ENCODE data around the gene STARD3NL. TPM values are rescaled to one million over a fixed set of nuclear protein-coding genes. Genes with fewer than 3 reads are reported as not detected.

STARD3NL gene
- total RNA-seq, 1 experiment from 2014 or later: 207 TPM

DNA sequence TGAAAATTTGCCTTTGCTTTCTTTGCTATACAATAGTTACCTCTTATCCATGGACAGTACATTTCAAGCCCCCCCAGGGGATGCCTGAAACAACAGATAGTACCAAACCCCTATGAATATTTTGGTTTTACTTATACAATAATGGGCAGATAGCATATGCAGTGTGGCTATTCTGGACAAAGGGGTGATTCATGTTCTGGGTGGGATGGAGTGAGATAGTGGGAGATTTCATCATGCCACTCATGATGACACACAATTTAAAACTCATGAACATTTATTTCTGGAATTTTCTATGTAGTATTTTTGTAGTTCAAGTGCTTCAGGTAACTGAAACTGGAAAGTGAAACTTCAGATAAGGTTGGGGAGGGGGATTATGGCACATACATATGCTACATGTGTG lies 12.0 kb downstream of the STARD3NL start:
- no peak overlapping the region for H3K4me3 ChIP-seq
- no peak for DNase-seq (ENCODE audit: low read depth in 1 of 2, low spot score in 2 of 2)
- H3K36me3 ChIP-seq: peaks cover 26% of the 10 kb centered on the region
- H3K27ac ChIP-seq: no peak overlapping the region
- H3K27me3 ChIP-seq (replicated peaks): no peaks in the 10 kb centered on the region
- H3K9me3 ChIP-seq (replicated peaks): no peaks in the 10 kb centered on the region
- peaks cover 51% of the 10 kb centered on the region for H3K4me1 ChIP-seq (replicated peaks)

DNA sequence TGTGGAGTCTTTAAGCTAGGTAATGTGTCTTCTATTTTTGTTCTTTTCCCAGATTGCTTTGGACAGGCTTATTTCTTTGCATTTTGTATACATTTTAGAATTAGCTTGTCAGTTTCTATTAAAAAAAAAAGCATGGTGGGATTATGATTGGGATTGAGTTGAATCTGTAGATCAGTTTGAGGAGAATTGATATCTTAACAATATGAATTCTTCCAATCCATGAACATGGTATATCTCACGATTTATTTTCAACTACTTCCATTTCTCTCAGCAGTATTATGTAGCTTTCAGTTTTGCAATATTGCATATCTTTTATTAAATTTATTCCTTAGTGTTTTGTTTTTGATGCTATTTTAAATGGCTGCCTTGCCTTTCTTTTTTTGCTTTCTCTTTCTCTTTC lies 13.7 kb downstream of the STARD3NL start:
- DNase-seq (ENCODE audit: low read depth in 1 of 2, low spot score in 2 of 2): no peak
- Histone ChIP-seq H3K27me3 (replicated peaks) (no peaks in the 10 kb centered on the region), H3K4me1 (replicated peaks) (peaks cover 48% of the 10 kb centered on the region), H3K9me3 (replicated peaks) (no peaks in the 10 kb centered on the region), H3K27ac (no peak overlapping the region), H3K36me3 (peaks cover 14% of the 10 kb centered on the region), H3K4me3 (no peak overlapping the region)

DNA sequence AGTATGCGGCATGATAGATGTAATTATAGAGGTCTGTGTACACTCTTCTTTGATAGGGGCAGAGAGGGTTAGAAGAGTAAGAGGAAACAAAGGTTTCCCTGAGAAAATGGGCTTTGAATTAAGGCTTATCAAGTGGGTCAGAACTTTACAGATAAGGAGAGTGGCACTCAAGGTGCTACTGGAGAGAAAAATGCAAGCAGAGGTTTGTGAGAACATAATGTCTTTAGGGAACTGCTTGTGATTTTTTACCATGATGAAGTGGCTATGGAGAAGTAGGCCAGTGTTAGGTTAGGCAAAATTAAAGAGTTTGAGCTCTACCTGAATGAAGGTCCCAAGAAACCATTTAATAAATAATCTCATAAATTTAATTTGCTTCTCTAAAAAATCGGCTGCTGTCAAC lies 14.3 kb downstream of the STARD3NL start:
- Histone ChIP-seq H3K9me3 (replicated peaks) (no peaks in the 10 kb centered on the region), H3K27me3 (replicated peaks) (no peaks in the 10 kb centered on the region), H3K4me3 (no peak overlapping the region), H3K4me1 (replicated peaks) (peaks cover 48% of the 10 kb centered on the region), H3K36me3 (peaks cover 15% of the 10 kb centered on the region), H3K27ac (no peak overlapping the region)
- no peak for DNase-seq (ENCODE audit: low read depth in 1 of 2, low spot score in 2 of 2)

DNA sequence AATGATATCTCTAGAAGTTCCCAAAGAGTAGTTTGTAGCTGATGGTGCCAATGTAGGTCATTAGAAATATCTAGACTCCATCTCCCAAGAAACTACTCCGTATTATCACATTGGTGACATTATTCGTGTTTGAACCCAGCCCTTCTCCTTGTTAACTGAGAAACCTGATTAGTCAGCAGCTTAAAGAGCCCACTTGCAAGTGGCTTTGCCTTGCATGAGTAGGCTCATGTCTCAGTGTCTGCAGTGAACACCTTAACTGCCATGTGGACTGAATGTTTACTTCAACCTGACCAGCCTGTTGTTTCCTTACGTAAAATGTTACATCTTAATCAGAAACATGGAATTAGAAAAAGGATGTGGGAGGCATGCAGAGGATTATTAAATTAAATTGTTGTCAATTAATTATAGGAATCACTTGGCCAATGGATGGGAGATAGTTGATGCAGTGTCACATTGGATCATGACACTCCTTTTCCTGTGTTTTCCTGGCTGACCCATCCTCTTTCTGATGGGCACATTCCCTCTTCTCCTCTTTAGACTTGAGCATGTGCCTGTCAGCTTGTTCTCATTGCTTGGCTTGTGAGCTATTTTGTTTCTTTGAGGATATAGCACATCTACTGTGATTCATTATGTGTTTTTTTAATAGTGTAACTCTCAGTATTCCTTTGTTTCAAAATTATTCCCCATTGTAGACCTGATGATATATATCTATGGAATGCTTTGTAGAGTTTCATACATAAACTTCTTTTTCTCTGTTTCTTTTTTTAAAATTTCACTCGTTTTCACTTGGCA lies 18.0 kb downstream of the STARD3NL start:
- Histone ChIP-seq H3K4me3 (no peak overlapping the region), H3K27me3 (replicated peaks) (no peaks in the 10 kb centered on the region), H3K36me3 (peaks cover 15% of the 10 kb centered on the region), H3K9me3 (replicated peaks) (no peaks in the 10 kb centered on the region), H3K27ac (peak overlapping the region; percentile 89), H3K4me1 (replicated peaks) (peaks cover 54% of the 10 kb centered on the region)
- DNase-seq (ENCODE audit: low read depth in 1 of 2, low spot score in 2 of 2): peak in 1 of 2 experiments; percentile 83

DNA sequence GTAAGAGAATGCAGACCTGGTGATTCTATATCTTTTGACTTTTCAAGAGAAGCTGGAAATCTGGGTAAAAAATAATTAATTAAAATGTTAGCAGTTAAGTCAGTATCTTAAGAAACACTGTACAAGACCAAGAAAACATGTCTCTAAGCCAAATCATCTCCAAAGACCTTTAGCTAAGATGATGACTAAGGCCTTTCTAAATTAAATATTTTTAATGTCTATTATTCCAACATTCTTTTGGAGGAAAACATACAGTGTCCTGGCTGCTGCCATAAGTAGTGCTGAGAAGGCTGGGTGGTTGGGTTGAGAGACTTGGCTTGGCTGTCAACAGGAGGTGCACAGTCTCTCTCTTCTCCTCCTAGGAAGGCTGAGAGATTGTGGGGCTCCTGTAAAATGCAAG lies 20.3 kb downstream of the STARD3NL start:
- H3K36me3 ChIP-seq: peaks cover 23% of the 10 kb centered on the region
- no peak overlapping the region for H3K4me3 ChIP-seq
- H3K9me3 ChIP-seq (replicated peaks): no peaks in the 10 kb centered on the region
- H3K4me1 ChIP-seq (replicated peaks): peaks cover 54% of the 10 kb centered on the region
- H3K27me3 ChIP-seq (replicated peaks): no peaks in the 10 kb centered on the region
- DNase-seq (ENCODE audit: low read depth in 1 of 2, low spot score in 2 of 2): no peak
- H3K27ac ChIP-seq: peak overlapping the region; percentile 89; the same call in 1 of the 2 replicates

DNA sequence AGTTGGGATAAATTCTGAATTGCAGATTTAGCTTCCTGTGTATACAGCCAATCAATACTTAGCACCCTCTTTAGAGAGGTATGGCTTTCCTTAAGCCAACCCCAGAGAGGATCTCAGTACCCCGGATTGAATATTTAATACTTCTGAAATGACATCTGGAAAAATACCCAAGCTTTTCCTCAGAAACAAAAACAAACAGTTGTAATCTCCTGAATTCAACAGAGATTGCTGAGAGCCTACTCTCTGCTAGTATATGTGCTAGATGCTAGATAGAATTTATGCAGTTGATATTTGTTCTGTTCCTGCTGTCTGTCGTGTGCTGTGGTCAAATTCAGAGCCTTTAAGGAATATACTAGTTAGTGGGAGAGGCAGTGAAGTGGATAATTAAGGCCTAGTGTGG lies 21.1 kb downstream of the STARD3NL start:
- H3K27me3 ChIP-seq (replicated peaks): no peaks in the 10 kb centered on the region
- no peak overlapping the region for H3K4me3 ChIP-seq
- peaks cover 54% of the 10 kb centered on the region for H3K4me1 ChIP-seq (replicated peaks)
- no peak for DNase-seq (ENCODE audit: low read depth in 1 of 2, low spot score in 2 of 2)
- H3K27ac ChIP-seq: no peak overlapping the region
- H3K9me3 ChIP-seq (replicated peaks): no peaks in the 10 kb centered on the region
- H3K36me3 ChIP-seq: peaks cover 23% of the 10 kb centered on the region

DNA sequence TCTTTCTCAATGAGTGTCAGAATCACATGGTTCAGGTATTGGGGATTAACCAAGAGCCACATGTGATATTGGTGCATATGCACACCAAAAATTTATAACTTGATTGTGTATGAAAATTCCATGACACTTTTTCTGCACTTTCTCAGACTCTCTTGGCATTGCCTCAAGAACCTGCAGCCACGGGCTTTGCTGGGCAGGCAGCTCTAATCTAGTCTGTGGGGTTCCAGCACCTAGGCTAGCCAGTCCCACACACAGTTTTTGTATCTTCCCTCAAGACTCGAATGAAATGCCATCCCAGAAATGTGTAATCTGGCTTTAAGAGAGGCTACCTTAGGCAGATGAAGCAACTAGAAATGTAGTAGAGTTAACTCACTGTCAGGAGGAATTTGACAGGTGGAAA lies 21.7 kb downstream of the STARD3NL start:
- Histone ChIP-seq H3K4me3 (no peak overlapping the region), H3K4me1 (replicated peaks) (peaks cover 54% of the 10 kb centered on the region), H3K36me3 (peaks cover 23% of the 10 kb centered on the region), H3K27me3 (replicated peaks) (no peaks in the 10 kb centered on the region), H3K27ac (no peak overlapping the region), H3K9me3 (replicated peaks) (no peaks in the 10 kb centered on the region)
- no peak for DNase-seq (ENCODE audit: low read depth in 1 of 2, low spot score in 2 of 2)

DNA sequence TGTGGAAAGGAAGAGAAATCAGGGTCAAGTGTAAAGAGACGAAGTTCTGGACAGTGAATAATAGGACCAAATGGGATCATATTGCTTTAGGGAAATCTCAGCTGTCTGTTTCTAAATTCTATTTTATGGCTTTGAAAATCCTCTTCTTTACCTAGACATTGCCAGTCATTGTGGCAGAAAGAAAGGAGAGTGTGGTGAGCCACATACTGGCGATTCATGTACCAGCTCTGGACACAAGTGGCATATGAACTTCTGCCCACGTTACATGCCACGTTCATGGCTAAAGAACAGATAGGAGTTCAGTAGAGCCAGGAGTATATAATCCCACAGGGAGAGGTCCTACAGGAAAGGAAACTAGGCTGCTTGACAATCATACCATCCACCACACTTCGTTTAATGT lies 28.0 kb downstream of the STARD3NL start:
- peaks cover 42% of the 10 kb centered on the region for H3K36me3 ChIP-seq
- DNase-seq (ENCODE audit: low read depth in 1 of 2, low spot score in 2 of 2): no peak
- H3K27ac ChIP-seq: no peak overlapping the region
- no peaks in the 10 kb centered on the region for H3K27me3 ChIP-seq (replicated peaks)
- no peaks in the 10 kb centered on the region for H3K9me3 ChIP-seq (replicated peaks)
- no peak overlapping the region for H3K4me3 ChIP-seq
- H3K4me1 ChIP-seq (replicated peaks): no peaks in the 10 kb centered on the region

DNA sequence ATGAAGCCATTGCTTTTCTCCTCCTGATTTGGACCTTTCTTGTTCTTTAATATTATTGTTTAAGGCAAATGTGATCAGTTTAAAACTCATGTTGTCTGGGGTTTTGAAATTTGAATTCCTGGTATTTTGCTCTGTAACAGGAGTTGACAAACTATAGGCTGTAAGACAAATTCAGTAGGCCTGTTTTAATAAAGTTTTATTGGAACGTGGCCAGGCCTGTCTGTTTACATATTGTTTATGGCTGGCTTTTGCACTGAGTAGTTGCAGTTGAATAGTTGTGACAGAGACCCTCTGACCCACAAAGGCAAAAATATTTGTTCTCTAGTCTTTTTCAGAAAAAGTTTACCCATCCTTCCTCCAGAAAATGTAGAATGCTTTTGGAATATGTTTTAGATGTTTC lies 29.8 kb downstream of the STARD3NL start:
- Histone ChIP-seq H3K36me3 (peaks cover 45% of the 10 kb centered on the region), H3K27me3 (replicated peaks) (no peaks in the 10 kb centered on the region), H3K27ac (no peak overlapping the region), H3K9me3 (replicated peaks) (no peaks in the 10 kb centered on the region), H3K4me1 (replicated peaks) (no peaks in the 10 kb centered on the region), H3K4me3 (no peak overlapping the region)
- no peak for DNase-seq (ENCODE audit: low read depth in 1 of 2, low spot score in 2 of 2)

DNA sequence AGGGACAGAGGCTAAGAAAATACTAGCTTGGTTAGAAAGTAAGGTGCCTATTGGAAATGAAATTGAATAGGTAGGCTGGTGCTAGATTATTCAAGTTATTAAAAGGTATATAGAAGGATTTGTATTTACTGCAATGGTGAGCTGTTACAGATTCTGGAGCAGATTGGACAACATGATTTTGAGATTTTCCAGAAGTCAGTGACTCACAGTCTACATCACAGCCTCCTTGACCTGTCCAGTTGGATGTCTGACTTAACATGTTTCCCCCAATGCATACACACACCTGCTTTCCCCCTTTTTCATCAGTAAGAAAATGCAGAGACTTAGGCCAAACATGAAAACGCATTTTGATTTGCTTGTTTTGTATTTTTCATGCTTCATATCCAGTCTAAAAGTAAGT lies 33.4 kb downstream of the STARD3NL start:
- Histone ChIP-seq H3K27ac (no peak overlapping the region), H3K27me3 (replicated peaks) (no peaks in the 10 kb centered on the region), H3K36me3 (peaks cover 66% of the 10 kb centered on the region), H3K4me3 (no peak overlapping the region), H3K4me1 (replicated peaks) (peaks cover 6% of the 10 kb centered on the region), H3K9me3 (replicated peaks) (no peaks in the 10 kb centered on the region)
- DNase-seq (ENCODE audit: low read depth in 1 of 2, low spot score in 2 of 2): no peak

DNA sequence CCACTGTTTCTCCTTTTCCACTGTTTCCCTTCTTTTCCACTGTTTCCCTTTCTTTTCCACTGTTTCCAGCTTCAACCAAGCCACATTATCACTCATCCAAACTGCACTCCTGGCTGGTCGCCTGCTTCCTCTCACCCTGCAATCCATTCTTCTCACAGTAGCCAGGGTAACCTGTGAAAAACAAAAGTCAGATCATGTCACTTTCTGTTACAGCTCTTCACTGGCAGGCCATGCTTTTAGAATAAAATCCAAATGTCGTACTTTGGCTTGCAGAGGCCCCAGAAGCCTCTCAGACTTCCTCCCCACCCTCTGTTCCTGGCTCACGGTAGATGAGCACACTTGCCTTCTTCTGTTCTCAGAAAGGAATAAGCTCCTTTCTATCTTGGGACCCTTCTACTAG lies 33.9 kb downstream of the STARD3NL start:
- H3K4me3 ChIP-seq: no peak overlapping the region

DNA sequence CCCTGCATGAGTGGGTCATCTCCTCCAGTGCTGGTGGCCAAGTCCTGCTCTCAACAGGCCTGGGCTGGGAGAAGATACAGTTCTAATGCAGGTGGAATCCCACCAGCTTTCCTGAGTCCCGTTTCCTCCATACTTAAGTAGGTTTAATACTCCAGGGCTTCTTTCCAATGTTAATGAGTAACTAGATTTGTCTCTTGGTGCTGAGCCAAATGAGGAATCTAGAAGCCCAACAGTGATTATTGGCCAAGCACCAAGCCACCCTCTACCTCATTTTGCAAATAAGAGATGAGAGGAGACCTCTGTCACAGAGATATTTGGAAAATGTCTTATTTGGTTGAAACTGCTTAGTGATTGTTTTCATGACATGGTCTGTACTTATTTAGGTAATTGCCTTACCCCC lies 37.1 kb downstream of the STARD3NL start:
- DNase-seq (ENCODE audit: low read depth in 1 of 2, low spot score in 2 of 2): no peak
- Histone ChIP-seq H3K36me3 (peaks cover 83% of the 10 kb centered on the region), H3K27ac (no peak overlapping the region), H3K9me3 (replicated peaks) (no peaks in the 10 kb centered on the region), H3K27me3 (replicated peaks) (no peaks in the 10 kb centered on the region), H3K4me1 (replicated peaks) (peaks cover 6% of the 10 kb centered on the region), H3K4me3 (no peak overlapping the region)

More for the DNA sequence above, 33.9 kb downstream of the STARD3NL start:
- peaks cover 70% of the 10 kb centered on the region for H3K36me3 ChIP-seq
- DNase-seq (ENCODE audit: low read depth in 1 of 2, low spot score in 2 of 2): no peak
- no peaks in the 10 kb centered on the region for H3K9me3 ChIP-seq (replicated peaks)
- peaks cover 6% of the 10 kb centered on the region for H3K4me1 ChIP-seq (replicated peaks)
- H3K27me3 ChIP-seq (replicated peaks): no peaks in the 10 kb centered on the region
- no peak overlapping the region for H3K27ac ChIP-seq

DNA sequence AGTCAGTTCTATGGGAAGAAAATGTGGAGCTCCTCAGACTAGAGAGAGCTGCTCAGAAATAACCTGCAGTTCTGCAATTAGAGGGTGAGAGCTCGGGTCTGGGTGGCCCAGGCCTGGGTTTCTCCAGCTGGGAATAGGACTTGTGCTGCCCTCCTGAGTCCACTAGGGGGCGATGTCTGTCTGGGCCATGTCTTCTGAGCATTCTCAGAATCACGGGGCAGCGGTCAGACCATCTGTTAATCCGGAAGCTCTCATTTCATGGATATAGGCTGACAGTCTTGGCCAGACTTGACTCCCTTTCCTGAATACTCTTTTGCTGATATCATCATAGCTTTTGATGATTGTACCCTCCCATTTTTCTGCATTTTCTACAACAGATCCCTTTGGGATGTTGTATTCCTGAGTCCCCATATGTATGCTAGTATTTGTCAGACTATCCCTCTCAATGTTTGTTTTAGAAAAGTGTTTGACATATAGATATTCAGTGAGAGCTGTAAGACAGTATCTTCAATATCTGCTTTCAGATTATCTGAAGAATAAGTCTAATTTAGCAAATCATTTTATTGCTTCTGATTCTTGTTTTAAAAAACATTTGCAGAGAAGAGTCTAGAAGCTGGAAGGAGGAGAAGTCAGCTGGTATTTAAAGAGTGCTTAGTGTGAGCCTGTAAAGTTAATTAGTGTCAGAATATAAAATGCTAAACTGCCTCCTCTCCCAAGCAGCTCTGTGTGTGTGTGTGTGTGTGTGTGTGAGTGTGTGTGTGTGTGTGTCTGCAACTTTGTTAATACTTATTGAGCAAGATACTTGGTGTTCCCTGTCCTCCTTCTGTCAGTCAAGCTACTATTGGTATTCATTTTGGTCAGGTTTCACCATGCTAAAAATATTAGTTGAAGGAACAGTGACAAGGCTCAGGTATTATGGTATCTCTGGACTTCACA lies 38.0 kb downstream of the STARD3NL start:
- Histone ChIP-seq H3K4me1 (replicated peaks) (peaks cover 6% of the 10 kb centered on the region), H3K36me3 (peaks cover 90% of the 10 kb centered on the region), H3K27me3 (replicated peaks) (no peaks in the 10 kb centered on the region), H3K9me3 (replicated peaks) (no peaks in the 10 kb centered on the region), H3K27ac (no peak overlapping the region), H3K4me3 (no peak overlapping the region)
- peak; percentile 63 to 72 for DNase-seq (ENCODE audit: low read depth in 1 of 2, low spot score in 2 of 2)

DNA sequence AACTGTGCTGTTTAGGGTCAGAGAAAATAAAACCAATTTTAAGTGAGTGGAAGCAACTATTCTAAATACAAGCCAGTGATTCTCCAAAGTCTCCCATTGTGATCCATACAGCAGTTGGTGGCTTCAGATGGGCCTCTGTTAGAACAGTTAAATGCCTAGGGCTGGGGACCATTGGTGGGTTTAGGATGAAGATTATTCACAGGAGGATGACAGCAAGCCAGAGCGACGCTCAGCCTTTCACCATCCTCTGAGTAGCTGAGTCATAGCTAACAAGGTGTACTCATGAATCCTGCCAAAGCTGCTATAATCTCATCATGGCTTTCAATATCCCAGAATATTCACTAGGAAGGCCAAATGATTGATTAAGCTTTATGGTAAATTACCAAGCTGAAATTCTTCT lies 39.6 kb downstream of the STARD3NL start:
- H3K4me3 ChIP-seq: no peak overlapping the region
- no peak for DNase-seq (ENCODE audit: low read depth in 1 of 2, low spot score in 2 of 2)
- peaks cover 6% of the 10 kb centered on the region for H3K4me1 ChIP-seq (replicated peaks)
- H3K27ac ChIP-seq: no peak overlapping the region
- no peaks in the 10 kb centered on the region for H3K9me3 ChIP-seq (replicated peaks)
- peaks cover 94% of the 10 kb centered on the region for H3K36me3 ChIP-seq
- H3K27me3 ChIP-seq (replicated peaks): no peaks in the 10 kb centered on the region

Measured in SJSA1 (cell line).